RPMI8226 (cell line): Measurements from ENCODE around the gene TUT7.
"Not testable (repeated sequence)": the region's sequence is repeated elsewhere in the genome, so short reads cannot be mapped to it uniquely, and the experiment has no call there.

Source experiments
- DNase-seq: peaks from one replicate; pipeline ENCODE4 v3.0.0-alpha.2; 2015

The TUT7 gene

DNA sequence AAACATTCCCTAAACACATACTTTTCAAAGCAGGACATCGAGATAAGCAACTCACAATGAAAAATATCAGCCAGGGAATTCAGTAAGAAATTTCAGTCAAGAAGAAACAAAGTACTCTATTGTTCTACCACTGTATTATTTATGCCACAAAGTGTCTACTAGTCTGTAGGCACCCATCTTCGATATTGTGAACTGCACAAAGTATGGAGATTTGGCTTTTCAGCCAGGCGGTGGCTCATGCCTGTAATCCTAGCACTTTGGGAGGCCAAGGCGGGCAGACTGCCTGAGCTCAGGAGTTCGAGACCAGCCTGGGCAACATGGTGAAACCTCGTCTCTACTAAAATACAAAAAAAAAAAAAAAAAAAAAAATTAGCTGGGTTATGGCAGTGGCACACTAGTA lies 63.9 kb downstream of the TUT7 start:
- DNase-seq, result not testable (repeated sequence)

DNA sequence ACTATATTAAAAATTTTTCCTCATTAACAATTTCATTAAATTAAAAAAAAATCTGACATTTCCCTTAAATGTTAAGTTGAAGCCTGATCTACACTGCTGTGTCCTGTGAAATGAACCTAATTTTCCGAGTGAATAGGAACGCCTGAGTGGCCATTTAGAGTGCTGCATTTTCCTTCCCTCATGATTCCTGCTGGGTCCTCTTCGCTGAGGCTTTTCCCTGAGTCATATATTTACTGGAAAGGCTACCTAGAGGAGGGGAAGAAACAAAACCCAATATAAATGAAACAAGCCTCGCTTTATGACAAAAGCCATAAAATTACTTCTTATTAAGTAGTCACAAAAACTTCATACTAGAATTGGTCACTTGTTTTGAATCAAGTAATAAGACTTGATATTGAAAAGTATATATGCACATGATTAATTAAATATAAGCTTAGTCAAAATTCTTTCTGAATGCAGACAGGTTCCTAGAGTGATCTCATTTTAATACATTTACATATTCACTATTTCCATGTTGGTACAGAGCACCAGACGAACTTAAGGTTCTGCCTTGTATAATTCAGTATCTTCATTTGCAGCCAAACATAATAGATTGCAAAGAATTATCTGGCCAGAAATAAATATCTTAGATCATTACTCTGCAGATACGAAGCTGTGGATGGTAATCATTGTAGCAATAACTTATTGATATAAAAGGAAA lies 65.6 kb downstream of the TUT7 start:
- no peak for DNase-seq

DNA sequence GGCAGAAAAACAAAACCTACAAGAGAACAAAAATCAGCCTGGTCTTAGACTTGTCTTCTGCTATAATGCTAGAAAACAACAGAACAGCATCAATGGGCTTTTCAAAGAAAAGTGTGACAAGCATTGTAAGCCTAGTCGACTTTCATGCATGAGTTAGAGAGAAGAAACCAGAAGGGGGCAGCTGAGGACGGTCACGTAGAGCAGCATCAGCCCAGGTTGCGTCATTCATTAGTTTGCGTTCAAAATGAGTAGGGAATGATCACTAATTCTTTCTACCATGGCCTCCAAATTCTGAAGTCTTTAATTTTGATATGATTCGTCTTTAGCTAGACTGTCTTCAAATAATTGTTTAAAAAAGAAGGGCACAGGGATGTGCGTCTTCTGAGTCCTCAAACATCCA lies 67.2 kb downstream of the TUT7 start:
- no peak for DNase-seq

DNA sequence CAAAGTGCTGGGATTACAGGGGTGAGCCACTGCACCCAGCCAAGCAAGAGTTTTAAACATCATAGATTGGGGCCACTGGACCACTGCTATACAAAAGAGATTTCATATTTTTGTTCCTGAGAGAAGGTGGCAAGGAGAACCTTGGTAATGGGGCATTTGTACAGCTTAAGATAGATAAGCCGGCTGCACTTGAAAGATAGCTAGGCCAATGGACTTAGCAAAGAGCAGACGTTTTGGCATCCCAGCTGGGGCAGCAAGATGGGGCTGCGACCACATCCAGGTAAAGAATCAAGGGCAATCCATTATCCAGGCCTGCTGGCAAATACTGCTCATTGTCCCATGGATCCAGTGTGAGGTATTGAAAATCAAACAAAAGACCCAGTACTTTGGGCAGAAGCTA lies 67.9 kb downstream of the TUT7 start:
- no peak for DNase-seq

DNA sequence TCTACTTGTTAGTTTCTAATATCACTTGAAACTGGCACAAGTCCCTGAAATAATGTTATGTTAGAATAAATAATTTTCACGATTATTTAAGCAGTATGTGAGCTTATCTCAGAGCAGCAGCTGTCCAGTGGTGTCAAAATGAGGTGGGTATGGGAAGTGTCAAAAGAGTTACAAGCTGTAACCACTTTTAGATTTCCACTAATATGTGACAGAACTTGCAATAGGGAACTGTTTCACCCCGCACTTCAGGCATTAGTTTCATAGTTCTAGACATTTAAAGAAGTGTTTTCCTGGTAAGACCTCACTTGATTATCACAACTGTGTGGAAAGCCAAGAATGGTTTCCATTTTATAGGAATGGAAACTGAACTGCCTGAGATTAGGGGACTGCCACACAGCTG lies 68.9 kb downstream of the TUT7 start:
- DNase-seq, result no peak

DNA sequence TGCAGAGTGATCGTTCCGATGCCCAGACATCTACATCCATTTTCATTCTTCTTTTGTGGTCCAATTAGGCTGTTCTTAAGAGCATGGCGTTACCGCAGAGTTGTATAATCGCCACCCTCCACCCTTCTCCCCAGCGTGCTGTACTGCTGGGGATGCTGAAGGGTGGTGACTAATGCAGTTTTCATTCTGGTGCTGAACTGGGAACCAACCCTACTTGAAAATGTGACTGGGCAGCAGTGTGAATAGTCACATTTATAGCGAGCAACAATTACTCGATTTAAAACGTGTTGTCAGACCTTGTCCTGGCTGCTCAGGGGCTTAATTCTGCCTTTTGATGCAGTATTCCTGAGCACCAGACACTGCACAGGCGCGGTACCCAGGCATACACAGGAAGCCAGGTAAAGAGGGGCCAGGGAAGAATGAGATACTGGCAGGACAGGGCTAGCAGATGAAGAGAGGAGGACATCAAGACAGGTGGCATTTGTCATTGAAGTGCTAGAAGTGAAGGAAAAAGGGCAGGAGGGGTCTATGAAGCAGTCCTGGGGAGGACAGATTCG lies 71.2 kb downstream of the TUT7 start:
- no peak for DNase-seq

DNA sequence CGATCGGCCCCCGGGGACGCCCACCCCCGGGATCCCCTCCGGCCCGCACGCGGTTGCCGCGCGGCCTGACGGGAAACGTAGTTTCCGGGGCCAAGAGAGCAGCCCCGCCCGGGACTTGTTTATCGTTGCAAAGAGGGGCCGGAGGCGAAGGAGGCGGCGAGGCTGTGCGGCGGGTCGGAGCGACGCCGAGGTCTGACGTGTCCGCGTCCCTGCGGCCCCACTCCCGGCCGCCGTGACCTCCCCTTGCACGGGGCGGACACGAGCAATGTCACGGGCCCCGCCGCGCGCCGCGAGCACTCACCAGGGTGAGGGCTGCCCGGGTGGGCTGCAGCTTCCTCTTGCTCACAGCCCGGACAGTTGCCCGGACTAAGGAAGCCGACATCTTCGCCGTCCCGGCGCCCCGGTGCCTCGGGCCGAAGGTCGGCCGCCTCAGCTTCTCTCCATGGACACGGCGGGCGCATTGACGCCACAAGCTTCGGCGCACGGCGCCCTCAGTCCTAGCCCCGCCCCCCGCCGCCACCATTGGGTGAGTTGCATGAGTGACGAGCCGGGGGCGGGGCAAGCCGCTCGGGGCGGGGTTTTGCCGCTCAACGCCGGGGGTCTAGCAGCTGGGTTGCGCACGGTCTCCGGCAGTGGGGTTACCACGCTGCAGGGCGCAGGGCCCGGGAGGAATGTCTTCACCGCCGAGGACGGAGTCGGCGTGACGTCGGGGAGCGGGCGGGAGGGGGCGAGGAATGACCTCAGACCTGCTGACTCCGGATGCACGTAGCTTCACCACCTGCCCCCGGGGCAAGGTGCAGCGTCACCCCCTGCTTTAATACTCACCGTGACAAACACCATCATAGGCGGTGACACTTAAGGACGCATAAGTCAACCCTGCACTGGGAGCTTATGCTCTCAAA lies 71.9 kb downstream of the TUT7 start, which contains the start of gene ISCA1:
Gene ISCA1 (minus strand): TSS at position 462 of the 902 bp plus-strand sequence. CDS start 80 bp downstream, at position 382.
- peak; percentile 93 for DNase-seq

GRCh38 chr9:86281593-86282076 lies 72.6 kb downstream of the TUT7 start:
- DNase-seq, result no peak

GRCh38 chr9:86280580-86280979 lies 73.6 kb downstream of the TUT7 start:
- DNase-seq, result no peak

- no peak for DNase-seq
These were observed 74.4 kb downstream of the TUT7 start for GRCh38 chr9:86279839-86280238.

GRCh38 chr9:86277072-86277471 lies 77.1 kb downstream of the TUT7 start:
- DNase-seq, result no peak

- no peak for DNase-seq
These were observed 78.2 kb downstream of the TUT7 start for GRCh38 chr9:86275962-86276361.

DNA sequence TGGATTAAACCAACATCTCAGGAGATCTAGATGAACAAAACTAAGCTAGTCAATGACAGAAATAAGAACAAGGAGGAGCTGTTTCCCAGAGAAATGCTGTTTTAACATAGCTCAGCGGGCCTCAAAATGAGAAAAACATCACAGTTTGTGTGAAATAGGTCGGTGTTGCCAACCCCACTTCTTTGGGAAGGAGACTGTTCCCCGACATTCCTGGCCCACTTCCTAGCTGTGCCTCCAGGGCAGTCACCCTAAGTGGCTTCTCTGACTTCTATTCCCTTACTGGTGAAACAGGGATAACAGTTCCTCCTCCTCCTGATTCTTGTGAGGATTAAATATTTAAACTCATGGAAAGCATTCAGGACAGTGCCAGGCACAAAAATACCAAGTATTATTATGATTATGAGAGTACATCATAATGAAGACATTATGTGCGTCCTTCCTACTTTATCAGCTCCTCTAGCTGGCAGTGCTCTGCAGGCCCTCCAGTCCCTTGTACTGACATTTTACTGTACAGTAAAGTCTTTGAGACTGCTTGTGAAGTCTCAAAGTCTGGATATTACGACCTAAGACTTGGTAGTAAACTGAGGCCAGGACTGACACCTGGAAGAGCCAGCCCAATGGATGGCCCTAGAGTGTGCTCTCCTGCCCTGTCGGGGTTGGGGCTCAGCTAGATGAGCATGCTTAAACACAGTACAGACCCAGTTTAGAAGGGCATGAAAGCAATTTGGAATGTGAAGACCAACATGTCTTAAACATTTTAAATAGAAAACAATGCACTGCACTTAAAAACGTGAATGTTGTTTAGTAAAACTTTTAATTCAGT lies 79.2 kb downstream of the TUT7 start:
- DNase-seq, result no peak

- no peak for DNase-seq
These were observed 82.0 kb downstream of the TUT7 start for GRCh38 chr9:86272221-86272620.

GRCh38 chr9:86263876-86264275 lies 90.3 kb downstream of the TUT7 start:
- no peak for DNase-seq

- DNase-seq, result no peak
These were observed 91.7 kb downstream of the TUT7 start for GRCh38 chr9:86262492-86262891.

GRCh38 chr9:86259557-86259956 lies 94.7 kb downstream of the TUT7 start, which contains the start of gene C9orf153:
Gene C9orf153, minus strand, starts transcription at chr9:86259657. Its CDS starts 30,054 bp downstream, at chr9:86229603.
- no peak for DNase-seq

DNA sequence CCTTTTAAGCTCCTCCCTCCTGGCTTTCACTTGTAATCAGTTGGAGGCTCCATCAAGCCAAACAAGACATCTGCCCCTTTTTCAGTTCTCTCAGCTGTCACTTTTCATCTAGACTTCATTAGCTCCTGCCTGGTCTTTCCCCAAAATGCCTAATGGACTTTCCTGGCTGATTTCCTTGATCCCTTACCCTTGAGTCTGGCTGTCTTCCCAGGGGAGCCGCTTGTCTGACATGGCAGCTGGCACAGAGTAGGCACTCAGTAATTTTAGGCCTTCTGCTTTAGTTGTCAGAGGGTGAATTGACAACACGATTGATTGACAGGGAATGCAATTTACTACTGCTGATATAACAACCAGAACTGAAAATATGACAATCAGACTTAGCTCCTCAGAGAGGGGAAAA lies 96.8 kb downstream of the TUT7 start:
- no peak for DNase-seq

GRCh38 chr9:86256653-86257052 lies 97.6 kb downstream of the TUT7 start:
- no peak for DNase-seq

DNA sequence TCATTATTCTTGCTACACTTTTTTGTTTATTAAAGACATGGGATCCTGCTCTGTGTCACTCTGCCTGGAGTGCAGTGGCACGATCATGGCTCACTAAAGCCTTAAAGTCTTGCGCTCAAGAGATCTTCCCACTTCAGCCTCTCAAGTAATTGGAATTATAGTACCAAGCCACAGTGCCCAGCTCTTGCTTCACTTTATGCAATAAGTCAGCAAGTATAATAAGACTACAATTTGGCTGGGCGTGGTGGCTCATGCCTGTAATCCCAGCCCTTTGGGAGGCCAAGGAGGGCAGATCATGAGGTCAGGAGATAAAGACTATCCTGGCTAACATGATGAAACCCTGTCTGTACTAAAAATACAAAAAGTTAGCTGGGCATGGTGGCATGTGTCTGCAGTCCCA lies 100.6 kb downstream of the TUT7 start:
- DNase-seq, result no peak

- DNase-seq, result no peak
These were observed 101.3 kb downstream of the TUT7 start for GRCh38 chr9:86252870-86253269.

- DNase-seq, result no peak
These were observed 104.1 kb downstream of the TUT7 start for GRCh38 chr9:86250123-86250522.

GRCh38 chr9:86248746-86249145 lies 105.5 kb downstream of the TUT7 start:
- no peak for DNase-seq
